HG02970 (cell line): ENCODE measurements around the gene MRPL11.

ENCODE experiments used
- ATAC-seq: cut with Tn5 transposase; IDR thresholded peaks from one replicate; pipeline ENCODE4 v1.9.1; 2021; ENCODE audit warnings: mild to moderate bottlenecking, moderate library complexity, moderate number of reproducible peaks; ENCODE audit not compliant: unreplicated experiment, low FRiP score

Gene MRPL11

DNA sequence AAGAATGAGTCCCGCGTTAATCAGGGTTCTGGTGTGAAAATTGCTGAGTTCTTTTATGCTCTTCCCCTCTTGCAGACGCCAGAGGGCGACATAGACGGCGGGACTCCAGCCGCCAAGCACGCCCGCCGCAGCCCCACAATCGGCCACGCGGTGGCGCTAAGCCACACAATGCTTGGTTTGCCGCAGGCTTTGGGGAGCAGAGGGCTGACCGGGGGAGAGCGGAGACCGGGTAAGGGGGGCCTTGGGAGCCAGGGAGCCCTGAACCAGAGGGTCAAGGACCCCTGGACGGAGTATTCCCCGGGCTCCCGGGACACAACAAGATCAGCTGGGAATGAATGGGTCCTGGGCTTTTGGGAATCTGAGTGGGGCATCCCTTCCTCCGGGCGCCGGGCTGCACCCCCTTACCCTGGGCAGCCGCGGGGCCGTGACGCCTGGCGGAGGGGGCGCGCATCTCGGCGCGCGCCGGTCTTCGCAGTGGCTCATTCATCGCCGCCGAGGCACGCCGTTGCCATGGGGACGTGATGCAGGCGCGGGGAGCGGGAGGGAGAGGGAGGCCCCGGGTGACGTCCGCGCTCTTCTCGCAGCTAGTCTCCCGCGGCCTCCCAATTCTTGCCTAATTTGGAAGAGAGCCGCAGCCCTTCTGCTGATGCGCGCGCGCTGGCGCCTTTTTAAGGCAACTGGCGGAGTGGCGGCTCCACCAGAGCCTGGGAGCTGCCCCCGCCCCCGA lies 30.0 kb downstream of the MRPL11 start:
- ATAC-seq, result no peak

DNA sequence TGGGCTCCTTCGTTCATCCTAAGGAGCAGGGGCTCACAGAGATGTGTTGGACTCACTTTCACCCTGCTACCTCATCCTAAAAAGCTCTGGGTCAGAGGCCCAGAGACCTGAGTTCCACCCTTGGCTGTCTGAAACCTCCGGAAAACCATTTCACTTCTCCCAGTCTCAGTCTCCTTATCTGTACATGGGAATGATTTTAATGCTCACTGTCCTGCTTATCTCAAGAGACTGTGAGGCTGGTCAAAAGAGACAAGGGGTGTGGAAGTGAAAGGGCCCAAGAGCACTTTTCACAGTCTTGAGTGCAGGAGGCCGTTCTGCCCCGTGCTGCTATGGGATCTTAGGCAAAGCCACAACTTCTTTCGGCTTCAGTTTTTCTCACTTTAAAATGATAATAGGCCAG lies 31.0 kb downstream of the MRPL11 start:
- ATAC-seq, result no peak

DNA sequence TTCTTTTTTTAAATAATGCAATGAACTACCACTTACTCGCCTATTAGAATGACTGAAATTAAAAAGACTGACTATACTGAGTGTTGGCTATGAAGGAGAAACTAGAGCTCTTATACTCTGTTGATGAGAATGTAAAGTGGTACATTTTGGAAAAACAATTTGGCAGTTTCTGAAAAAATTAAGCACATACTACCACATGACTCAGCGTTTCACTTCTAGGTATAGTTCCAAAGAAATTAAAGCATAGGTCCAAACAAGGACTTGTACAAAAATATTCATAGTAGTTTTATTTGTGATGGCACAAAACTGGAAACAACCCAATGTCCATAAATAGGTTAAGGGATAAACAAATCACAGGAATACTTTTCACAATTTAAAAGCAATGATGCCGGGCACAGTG lies 44.7 kb downstream of the MRPL11 start:
- ATAC-seq, result no peak

- ATAC-seq, result no peak
These were observed 47.3 kb downstream of the MRPL11 start for GRCh38 chr11:66391322-66391721.

- no peak for ATAC-seq
These were observed 49.8 kb downstream of the MRPL11 start for GRCh38 chr11:66388780-66389386.

GRCh38 chr11:66386171-66387069 lies 52.2 kb downstream of the MRPL11 start:
- ATAC-seq, result no peak
